Memory B cell (primary cell): ENCODE results near the gene PSENEN.

Experiments used
- ATAC-seq: fragments of 150-1000 bp; cut with Tn5 transposase; 2 replicates; pipeline ENCODE4 v1.10.0; 2021; ENCODE audit warnings: low read depth, mild to moderate bottlenecking, moderate library complexity
- DNase-seq, 2 donors: peaks; one replicate each; pipeline ENCODE4 v3.0.0; 2022; ENCODE audit warnings: low spot score in 2 of 2
- H3K27ac Mint-ChIP-seq: one replicate; pipeline ENCODE4 v1.8.0; 2022; ENCODE audit warnings: mild to moderate bottlenecking, moderate library complexity, mixed read lengths
- H3K27me3 Mint-ChIP-seq: one replicate; pipeline ENCODE4 v1.8.0; 2022; ENCODE audit warnings: mixed read lengths
- H3K36me3 Mint-ChIP-seq: one replicate; pipeline ENCODE4 v1.8.0; 2022; ENCODE audit warnings: mild to moderate bottlenecking, mixed read lengths
- H3K4me1 Mint-ChIP-seq: one replicate; pipeline ENCODE4 v1.8.0; 2022; ENCODE audit warnings: mixed read lengths
- H3K4me3 Mint-ChIP-seq: one replicate; pipeline ENCODE4 v1.8.0; 2022; ENCODE audit warnings: mild to moderate bottlenecking, moderate library complexity, mixed read lengths
- H3K9me3 Mint-ChIP-seq: one replicate; pipeline ENCODE4 v1.8.0; 2022; ENCODE audit warnings: mixed read lengths

PSENEN gene

DNA sequence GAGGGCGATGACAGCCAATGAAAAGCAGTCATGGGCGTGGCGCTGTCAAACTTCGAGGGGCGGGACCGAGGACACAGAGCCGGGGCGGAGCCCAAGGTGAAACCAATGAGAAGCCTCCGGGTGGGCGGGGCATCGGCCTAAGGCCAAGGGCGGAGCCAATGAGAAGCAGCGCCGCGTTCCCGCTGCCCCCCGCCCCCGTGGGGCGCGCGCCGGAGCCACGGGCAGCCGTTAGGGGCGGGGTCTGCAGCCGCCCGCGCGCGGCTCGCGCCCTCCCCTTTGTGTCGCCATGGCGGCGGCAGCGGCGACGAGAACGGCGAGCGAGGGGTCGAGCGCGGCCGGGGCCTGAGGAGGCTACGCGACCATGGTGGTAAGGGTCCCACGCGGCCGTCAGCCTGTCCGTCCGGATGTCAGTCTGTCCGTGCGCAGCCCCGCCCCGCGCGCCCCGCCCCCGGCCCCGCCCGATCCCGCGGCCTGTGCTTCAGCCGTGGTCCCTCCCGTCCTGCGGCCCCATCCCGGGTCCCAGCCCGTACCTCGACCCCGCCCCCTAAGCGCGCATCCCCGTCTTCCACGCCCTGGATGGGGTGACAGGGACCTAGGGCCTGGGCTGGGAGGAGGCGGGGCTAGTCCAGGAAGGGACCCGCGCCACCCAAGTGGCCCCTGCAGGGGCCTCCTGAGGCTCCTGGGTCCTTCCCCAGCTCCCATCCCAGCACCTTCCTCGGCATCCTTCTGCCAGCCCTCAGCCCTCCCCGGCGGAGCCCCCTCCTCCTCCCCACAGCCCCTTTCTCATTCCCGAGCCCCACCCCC lies 30.0 kb downstream of the PSENEN start, which contains the start of gene ARHGAP33:
TSS of gene ARHGAP33 (plus strand) at position 267 of the 804 bp plus-strand sequence. CDS start at position 362, 95 bp downstream.
- peak within 1 kb of the TSS; percentile 93 for H3K4me3 Mint-ChIP-seq
- DNase-seq (peak; percentile 95 to 97), ATAC-seq (peak; percentile 97)
- no peaks in the 10 kb centered on the region for H3K27me3 Mint-ChIP-seq
- H3K4me1 Mint-ChIP-seq, result peaks cover 11% of the 10 kb centered on the region
- H3K36me3 Mint-ChIP-seq, result peaks cover 2% of the 10 kb centered on the region
- H3K9me3 Mint-ChIP-seq, result no peaks in the 10 kb centered on the region
- H3K27ac Mint-ChIP-seq, result peak within 1 kb of the TSS; percentile 83

DNA sequence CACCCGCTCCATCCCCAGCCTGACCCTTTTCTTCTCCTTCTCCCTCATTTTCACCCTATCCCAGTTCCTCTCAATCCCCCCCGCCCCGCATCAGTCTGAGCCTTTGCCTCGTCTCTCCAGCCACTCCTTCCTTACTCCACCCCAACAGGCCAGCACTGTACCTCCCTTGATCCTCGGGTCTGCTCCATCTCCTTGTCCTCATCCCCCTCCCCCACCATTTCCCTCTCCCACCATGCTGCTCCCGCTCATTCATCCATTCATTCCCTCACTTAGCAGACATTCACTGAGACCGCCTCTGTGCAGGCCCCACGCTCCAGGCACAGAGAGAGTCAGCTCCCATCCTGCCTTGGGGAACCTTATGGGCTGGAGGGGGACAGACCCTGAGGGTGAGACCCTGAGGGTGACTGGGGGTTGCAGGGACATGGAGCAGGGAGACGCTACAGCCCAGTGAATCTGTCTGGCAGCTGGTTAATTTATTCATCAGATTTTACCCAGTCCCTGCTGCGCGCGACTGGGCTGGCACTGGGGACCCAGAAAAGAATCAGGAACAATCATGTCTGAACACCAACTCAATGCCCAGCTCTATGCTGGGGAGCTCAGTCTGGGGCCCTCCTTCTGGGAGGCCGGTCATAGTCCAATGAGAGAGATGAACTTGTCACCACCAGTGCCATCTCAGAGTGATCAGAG lies 30.8 kb downstream of the PSENEN start:
- H3K4me3 Mint-ChIP-seq, result peak overlapping the region; percentile 93
- no peaks in the 10 kb centered on the region for H3K9me3 Mint-ChIP-seq
- ATAC-seq, result no peak
- peaks cover 2% of the 10 kb centered on the region for H3K36me3 Mint-ChIP-seq
- no peaks in the 10 kb centered on the region for H3K27me3 Mint-ChIP-seq
- H3K4me1 Mint-ChIP-seq, result peaks cover 11% of the 10 kb centered on the region
- H3K27ac Mint-ChIP-seq, result peak overlapping the region; percentile 83
- no peak for DNase-seq

DNA sequence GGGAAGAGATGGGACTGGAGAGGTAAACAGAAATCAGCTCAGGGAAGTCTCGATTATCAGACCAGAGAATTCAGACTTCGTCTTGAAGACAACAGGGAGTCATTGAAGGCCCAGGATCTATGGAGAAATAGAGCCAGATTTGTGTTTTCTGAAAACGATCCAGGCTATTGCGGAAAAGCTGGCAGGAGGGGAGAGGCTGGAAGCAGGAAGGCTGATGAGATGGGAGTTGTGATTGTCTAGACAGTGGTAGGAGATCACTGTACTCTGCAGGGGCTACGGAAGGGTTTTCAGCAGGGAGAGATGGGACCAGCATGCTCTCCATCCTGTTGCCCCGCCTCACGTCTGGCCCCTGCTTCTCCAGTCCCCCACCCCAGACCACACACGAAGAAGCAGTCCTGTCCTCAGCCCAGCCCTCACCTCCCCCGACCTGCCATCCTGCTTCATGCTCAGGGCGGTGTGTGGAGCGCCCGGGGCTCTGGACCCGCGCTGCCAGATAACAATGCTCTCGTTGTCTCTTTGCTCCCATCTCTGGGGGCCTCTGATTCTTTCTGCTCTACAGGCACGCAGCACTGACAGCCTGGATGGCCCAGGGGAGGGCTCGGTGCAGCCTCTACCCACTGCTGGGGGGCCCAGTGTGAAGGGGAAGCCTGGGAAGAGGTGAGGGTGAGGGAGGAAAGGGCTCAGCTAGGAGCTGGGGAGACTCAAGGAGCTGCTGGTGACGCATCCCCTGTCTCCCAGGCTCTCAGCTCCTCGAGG lies 31.8 kb downstream of the PSENEN start:
- H3K27me3 Mint-ChIP-seq, result no peaks in the 10 kb centered on the region
- H3K36me3 Mint-ChIP-seq, result peaks cover 3% of the 10 kb centered on the region
- H3K4me3 Mint-ChIP-seq, result no peak overlapping the region
- H3K27ac Mint-ChIP-seq, result no peak overlapping the region
- ATAC-seq (no peak), DNase-seq (no peak)
- no peaks in the 10 kb centered on the region for H3K9me3 Mint-ChIP-seq
- peaks cover 11% of the 10 kb centered on the region for H3K4me1 Mint-ChIP-seq

DNA sequence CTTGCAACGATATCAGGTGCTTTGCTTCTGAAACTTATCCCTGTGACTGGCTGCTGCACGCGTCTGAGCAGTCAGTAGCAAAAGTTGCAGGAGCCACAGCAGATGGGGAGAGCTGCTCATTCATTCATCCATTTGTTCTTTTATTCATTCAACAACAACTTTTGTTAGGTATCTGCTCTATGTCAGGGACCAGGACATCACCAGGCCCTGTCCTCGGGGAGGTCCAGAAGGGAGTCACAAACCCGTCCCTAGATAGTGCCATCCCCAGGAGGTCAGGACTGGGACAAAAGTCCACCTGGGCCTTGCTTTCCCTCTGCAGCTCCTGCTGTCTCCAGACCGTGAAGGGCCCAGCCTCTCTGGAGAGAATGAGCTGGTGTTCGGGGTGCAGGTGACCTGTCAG lies 32.5 kb downstream of the PSENEN start:
- no peaks in the 10 kb centered on the region for H3K9me3 Mint-ChIP-seq
- H3K27me3 Mint-ChIP-seq, result no peaks in the 10 kb centered on the region
- DNase-seq (no peak), ATAC-seq (no peak)
- H3K36me3 Mint-ChIP-seq, result peaks cover 6% of the 10 kb centered on the region
- H3K4me1 Mint-ChIP-seq, result peaks cover 11% of the 10 kb centered on the region
- H3K4me3 Mint-ChIP-seq, result no peak overlapping the region
- H3K27ac Mint-ChIP-seq, result no peak overlapping the region

DNA sequence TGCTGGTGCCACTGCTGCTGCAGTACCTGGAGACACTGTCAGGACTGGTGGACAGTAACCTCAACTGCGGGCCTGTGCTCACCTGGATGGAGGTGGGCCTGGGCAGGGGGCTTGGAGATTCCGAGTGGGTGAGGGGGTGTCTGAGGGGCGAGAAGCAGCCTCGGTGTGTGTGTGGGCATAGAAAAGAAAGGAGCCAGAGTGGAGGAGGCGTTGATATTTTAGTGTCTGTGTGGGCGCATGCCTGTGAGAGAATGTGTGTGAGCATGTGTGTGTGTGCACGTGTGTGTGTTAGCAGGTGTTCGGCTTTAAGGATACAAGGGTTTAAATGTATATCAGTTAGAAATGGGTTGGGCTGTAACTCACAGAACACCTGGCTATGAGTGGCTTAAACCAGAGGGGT lies 33.6 kb downstream of the PSENEN start:
- H3K27me3 Mint-ChIP-seq, result no peaks in the 10 kb centered on the region
- no peak overlapping the region for H3K27ac Mint-ChIP-seq
- H3K9me3 Mint-ChIP-seq, result no peaks in the 10 kb centered on the region
- no peak for DNase-seq
- no peak for ATAC-seq
- peaks cover 9% of the 10 kb centered on the region for H3K36me3 Mint-ChIP-seq
- no peak overlapping the region for H3K4me3 Mint-ChIP-seq
- peaks cover 11% of the 10 kb centered on the region for H3K4me1 Mint-ChIP-seq

DNA sequence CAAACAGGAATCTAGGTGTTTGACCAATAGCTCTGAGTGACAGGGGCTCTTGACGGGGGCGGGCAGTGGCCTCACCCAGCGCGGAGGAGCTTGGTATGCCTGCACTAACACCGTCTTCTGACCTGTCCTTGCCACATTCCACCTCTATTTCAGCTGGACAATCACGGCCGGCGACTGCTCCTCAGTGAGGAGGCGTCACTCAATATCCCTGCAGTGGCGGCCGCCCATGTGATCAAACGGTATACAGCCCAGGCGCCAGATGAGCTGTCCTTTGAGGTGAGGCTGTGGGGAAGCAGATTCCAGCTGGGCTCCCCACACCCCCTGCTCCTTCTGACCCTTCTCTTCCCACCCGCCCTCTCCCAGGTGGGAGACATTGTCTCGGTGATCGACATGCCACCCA lies 34.6 kb downstream of the PSENEN start:
- Mint-ChIP-seq H3K4me1 (peaks cover 7% of the 10 kb centered on the region), H3K27me3 (no peaks in the 10 kb centered on the region), H3K27ac (no peak overlapping the region), H3K4me3 (no peak overlapping the region), H3K36me3 (peaks cover 9% of the 10 kb centered on the region), H3K9me3 (no peaks in the 10 kb centered on the region)
- no peak for ATAC-seq
- no peak for DNase-seq

DNA sequence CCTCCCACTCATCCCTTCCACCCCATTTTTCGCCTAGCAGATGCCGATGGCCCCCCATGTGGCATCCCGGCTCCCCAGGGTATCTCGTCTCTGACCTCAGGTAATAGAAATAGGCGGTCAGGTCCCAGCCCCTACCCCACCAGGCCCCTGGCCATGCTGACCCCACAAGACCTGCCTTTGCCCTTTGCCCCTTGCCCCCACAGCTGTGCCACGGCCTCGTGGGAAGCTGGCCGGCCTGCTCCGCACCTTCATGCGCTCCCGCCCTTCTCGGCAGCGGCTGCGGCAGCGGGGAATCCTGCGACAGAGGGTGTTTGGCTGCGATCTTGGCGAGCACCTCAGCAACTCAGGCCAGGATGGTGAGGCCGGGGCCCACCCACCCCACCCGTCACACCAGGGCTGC lies 35.3 kb downstream of the PSENEN start:
- Mint-ChIP-seq H3K36me3 (peaks cover 9% of the 10 kb centered on the region), H3K9me3 (no peaks in the 10 kb centered on the region), H3K27me3 (no peaks in the 10 kb centered on the region), H3K4me1 (peaks cover 7% of the 10 kb centered on the region), H3K4me3 (no peak overlapping the region), H3K27ac (no peak overlapping the region)
- ATAC-seq (no peak), DNase-seq (no peak)

DNA sequence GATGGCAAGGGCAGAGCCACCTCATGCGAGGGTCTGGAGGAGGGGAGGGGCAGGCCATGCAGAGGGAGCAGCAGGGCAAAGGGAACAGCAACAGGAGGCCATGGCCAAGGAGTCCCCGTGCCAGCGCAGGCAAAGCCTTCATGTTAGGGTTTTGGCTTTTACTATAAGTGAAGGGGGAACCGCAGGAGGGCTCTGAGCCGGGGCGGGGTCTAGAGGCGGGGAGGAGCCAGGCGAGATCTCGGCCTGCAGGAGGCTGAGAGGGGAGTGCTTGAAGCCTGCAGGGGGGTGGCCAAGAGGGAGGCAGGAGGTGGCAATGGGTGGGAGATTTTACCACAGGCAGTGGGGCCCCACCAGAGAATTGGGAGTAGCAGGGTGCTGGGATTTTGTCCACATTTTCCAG lies 36.2 kb downstream of the PSENEN start:
- H3K27ac Mint-ChIP-seq, result no peak overlapping the region
- H3K9me3 Mint-ChIP-seq, result no peaks in the 10 kb centered on the region
- peaks cover 1% of the 10 kb centered on the region for H3K4me1 Mint-ChIP-seq
- peaks cover 9% of the 10 kb centered on the region for H3K36me3 Mint-ChIP-seq
- H3K4me3 Mint-ChIP-seq, result no peak overlapping the region
- DNase-seq (no peak), ATAC-seq (no peak)
- H3K27me3 Mint-ChIP-seq, result no peaks in the 10 kb centered on the region

DNA sequence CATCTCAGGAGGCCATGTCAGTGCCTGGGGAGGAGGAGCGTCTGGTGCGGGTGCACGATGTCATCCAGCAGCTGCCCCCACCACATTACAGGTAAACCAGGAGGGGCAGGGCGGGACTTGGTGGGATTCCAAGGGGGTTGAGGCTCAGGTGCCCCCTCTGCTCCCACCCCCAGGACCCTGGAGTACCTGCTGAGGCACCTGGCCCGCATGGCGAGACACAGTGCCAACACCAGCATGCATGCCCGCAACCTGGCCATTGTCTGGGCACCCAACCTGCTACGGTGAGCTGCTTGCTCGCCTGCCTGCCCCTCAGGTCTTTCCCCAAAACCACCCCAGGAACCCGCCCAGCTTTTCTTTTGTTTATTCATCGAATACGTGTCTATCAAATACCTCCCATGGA lies 37.1 kb downstream of the PSENEN start:
- Mint-ChIP-seq H3K36me3 (peaks cover 9% of the 10 kb centered on the region), H3K4me1 (no peaks in the 10 kb centered on the region), H3K27me3 (no peaks in the 10 kb centered on the region), H3K9me3 (no peaks in the 10 kb centered on the region), H3K27ac (no peak overlapping the region), H3K4me3 (no peak overlapping the region)
- DNase-seq, result no peak
- ATAC-seq, result no peak

DNA sequence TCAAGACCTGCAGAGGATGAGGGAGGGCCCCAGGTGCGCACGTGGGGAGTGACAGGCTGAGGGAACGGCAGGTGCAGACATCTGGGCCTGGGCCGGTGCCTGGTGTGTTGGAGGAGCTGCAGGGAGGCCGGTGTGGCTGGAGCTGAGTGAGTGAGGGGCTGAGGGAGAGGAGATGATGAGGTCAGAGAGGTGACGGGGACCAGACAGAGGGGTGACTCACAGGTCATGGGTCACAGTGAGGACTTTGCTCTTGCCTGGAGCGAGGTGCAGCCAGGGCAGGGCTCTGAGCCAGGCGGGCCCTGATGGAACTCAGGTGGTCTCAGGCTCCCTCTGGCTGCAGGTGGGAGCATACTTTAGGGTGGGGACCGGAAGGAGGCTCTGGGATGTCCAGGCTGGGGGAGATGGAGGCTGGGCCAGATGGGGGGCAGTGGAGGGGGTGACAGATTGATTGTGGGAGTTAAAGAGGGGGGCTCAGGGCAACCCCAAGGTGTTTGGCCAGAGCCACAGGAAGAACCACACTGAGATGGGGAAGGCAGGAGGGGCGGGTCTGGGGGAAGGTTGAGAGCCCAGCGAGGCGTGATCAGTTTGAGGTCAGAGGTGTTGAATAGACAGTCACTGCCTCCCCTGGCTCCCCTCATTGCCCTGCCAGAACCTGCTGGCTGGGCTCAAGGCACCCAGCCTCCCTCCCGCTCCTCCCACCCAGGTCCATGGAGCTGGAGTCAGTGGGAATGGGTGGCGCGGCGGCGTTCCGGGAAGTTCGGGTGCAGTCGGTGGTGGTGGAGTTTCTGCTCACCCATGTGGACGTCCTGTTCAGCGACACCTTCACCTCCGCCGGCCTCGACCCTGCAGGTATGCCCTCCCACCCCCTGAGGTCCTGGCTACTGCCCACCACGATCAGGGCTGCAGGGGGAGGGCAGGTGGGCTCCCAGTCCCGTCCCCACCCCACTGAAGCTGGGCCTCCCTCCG lies 38.3 kb downstream of the PSENEN start:
- H3K36me3 Mint-ChIP-seq, result peaks cover 9% of the 10 kb centered on the region
- H3K4me3 Mint-ChIP-seq, result no peak overlapping the region
- no peaks in the 10 kb centered on the region for H3K9me3 Mint-ChIP-seq
- H3K4me1 Mint-ChIP-seq, result no peaks in the 10 kb centered on the region
- ATAC-seq (no peak), DNase-seq (no peak)
- H3K27ac Mint-ChIP-seq, result no peak overlapping the region
- H3K27me3 Mint-ChIP-seq, result no peaks in the 10 kb centered on the region

DNA sequence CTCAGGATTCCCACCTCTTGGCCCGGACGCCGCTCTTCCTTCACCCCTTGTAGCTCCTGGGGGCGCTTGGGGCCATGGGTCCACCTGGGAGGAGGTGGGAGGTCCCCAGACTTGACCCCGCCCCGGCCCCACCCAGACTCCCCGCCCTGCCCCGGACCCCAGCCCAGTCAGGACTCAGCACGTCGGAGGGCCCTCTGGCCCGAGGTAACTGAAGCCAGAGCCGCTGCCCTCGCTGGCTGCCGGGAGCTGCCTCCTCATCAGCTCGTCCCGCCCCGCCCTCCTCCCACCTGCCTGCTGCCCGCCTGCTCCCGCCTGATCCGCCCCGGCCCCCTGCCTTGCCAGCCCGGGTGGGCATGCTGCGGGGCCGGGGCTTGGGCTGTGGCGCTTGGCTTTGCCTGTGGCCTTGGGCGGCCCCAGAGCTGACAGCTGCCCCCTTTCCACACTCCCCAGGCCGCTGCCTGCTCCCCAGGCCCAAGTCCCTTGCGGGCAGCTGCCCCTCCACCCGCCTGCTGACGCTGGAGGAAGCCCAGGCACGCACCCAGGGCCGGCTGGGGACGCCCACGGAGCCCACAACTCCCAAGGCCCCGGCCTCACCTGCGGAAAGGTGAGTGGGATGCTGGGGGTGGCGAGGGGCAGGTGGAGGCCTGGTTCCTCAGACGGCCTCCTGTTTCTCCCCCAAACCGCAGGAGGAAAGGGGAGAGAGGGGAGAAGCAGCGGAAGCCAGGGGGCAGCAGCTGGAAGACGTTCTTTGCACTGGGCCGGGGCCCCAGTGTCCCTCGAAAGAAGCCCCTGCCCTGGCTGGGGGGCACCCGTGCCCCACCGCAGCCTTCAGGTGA lies 39.3 kb downstream of the PSENEN start:
- DNase-seq (no peak), ATAC-seq (no peak)
- H3K27me3 Mint-ChIP-seq, result no peaks in the 10 kb centered on the region
- no peaks in the 10 kb centered on the region for H3K9me3 Mint-ChIP-seq
- no peak overlapping the region for H3K4me3 Mint-ChIP-seq
- H3K27ac Mint-ChIP-seq, result no peak overlapping the region
- no peaks in the 10 kb centered on the region for H3K4me1 Mint-ChIP-seq
- peaks cover 8% of the 10 kb centered on the region for H3K36me3 Mint-ChIP-seq

DNA sequence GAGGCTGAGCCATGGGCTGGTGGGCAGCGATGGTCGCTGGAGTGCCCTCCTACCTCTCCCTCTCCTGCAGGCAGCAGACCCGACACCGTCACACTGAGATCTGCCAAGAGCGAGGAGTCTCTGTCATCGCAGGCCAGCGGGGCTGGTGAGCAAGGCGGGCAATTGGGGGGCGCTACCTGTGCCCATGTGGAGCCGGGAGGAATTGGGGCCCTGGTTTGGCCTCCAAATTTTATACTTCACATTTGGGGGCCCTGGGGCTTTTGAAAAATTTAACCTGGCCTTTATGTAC lies 39.8 kb downstream of the PSENEN start:
- DNase-seq (no peak), ATAC-seq (no peak)
- Mint-ChIP-seq H3K27me3 (no peaks in the 10 kb centered on the region), H3K4me1 (no peaks in the 10 kb centered on the region), H3K36me3 (peaks cover 7% of the 10 kb centered on the region), H3K9me3 (no peaks in the 10 kb centered on the region), H3K27ac (no peak overlapping the region), H3K4me3 (no peak overlapping the region)
